ENCODE results near the gene IL2RA. TPM values are rescaled to one million over a fixed set of nuclear protein-coding genes. Genes with fewer than 3 reads are reported as not detected.
"Not testable (repeated sequence)": the region's sequence is repeated elsewhere in the genome, so short reads cannot be mapped to it uniquely, and the experiment has no call there.

Gene IL2RA
- total RNA-seq, 1 experiment from 2014 or later = 0.59 TPM

DNA sequence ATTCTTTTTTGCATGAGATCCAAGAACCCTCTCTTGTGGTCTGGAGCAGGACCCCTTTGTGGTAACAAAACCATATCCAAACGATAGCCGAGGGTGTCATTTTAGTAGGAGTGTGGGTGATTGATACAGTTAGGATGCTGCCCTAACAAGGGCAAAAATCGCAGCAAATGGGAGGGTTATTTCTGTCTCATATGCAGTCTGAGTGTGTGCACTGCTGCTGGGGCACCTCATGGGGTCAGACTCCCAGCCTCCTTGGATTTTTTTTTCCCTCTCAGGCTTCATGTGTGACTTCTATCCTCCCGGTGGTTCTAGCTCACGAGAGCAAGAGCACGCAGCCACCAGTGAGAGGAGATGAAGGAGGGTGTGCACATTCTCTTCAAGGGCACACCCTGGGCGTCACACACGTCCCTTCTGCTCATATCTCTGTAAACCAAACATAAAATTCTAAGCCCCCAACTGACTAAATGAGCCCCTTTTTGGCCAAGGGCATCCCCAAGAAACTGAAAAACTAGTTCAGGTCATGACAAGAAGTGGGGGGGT, 56.2 kb downstream of the IL2RA start (continued):
- TF ChIP-seq, protein P1, sequence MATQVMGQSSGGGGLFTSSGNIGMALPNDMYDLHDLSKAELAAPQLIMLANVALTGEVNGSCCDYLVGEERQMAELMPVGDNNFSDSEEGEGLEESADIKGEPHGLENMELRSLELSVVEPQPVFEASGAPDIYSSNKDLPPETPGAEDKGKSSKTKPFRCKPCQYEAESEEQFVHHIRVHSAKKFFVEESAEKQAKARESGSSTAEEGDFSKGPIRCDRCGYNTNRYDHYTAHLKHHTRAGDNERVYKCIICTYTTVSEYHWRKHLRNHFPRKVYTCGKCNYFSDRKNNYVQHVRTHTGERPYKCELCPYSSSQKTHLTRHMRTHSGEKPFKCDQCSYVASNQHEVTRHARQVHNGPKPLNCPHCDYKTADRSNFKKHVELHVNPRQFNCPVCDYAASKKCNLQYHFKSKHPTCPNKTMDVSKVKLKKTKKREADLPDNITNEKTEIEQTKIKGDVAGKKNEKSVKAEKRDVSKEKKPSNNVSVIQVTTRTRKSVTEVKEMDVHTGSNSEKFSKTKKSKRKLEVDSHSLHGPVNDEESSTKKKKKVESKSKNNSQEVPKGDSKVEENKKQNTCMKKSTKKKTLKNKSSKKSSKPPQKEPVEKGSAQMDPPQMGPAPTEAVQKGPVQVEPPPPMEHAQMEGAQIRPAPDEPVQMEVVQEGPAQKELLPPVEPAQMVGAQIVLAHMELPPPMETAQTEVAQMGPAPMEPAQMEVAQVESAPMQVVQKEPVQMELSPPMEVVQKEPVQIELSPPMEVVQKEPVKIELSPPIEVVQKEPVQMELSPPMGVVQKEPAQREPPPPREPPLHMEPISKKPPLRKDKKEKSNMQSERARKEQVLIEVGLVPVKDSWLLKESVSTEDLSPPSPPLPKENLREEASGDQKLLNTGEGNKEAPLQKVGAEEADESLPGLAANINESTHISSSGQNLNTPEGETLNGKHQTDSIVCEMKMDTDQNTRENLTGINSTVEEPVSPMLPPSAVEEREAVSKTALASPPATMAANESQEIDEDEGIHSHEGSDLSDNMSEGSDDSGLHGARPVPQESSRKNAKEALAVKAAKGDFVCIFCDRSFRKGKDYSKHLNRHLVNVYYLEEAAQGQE (IDR thresholded peaks at IDR 0.05; ENCODE audit: low read depth) = no peak

DNA sequence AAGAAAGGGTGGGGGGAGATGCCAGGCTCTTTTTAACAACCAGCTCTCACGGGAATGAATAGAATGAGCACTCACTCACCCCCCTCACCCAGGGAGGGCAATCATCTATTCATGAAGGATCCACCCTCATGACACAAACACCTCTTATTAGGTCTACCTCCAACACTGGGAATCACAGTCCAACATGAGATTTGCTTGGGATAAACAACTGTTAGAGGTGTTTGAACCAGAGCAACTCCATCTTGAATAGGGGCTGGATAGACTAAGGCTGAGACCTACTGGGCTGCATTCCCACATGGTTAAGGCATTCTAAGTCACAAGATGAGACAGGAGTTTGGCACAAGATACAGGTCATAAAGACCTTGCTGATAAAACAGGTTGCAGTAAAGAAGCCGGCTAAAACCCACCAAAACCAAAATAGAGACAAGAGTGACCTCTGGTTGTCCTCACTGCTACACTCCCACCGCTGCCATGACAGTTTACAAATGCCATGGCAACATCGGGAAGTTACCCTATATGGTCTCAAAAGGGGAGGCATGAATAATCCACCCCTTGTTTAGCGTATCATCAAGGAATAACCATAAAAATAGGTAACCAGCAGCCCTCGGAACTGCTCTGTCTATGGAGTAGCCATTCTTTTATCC, 56.9 kb downstream of the IL2RA start:
- BruUV-seq (replicated peaks); H3K79me2 ChIP-seq (ENCODE audit: insufficient read depth, low read length); CTCF ChIA-PET; H2AFZ ChIP-seq (ENCODE audit: low read depth, low read length, poor library complexity, severe bottlenecking); H4K20me1 ChIP-seq (ENCODE audit: insufficient read depth); H3K4me1 ChIP-seq (ENCODE audit: control insufficient read depth in 1 of 2, insufficient read depth in 2 of 2, low read length in 2 of 2); ATAC-seq; H3K4me2 ChIP-seq (ENCODE audit: low read length); H3K4me3 ChIP-seq (replicated peaks in 1 of 2; ENCODE audit: low read depth in 1 of 2, low read length in 2 of 2); DNase-seq (ENCODE audit: low read depth, low spot score); H3K9me2 ChIP-seq (ENCODE audit: insufficient read depth); H3K27ac ChIP-seq (ENCODE audit: low read depth, low read length); intact Hi-C loops (cut with micrococcal nuclease); H3K36me3 ChIP-seq (ENCODE audit: control insufficient read depth in 1 of 2, insufficient read depth in 2 of 2, low read length in 2 of 2); H3K9me3 ChIP-seq (ENCODE audit: control insufficient read depth in 1 of 2, insufficient read depth in 1 of 2, low read depth in 1 of 2, low read length in 2 of 2); RAD21 ChIA-PET (ENCODE audit: low non-redundant PET in 1 of 2, low total read pairs in 2 of 2, uncharacterized antibody in 2 of 2, unreplicated experiment in 2 of 2); H3K27me3 ChIP-seq (ENCODE audit: insufficient read depth, low read length); H3K9ac ChIP-seq (ENCODE audit: low read length); POLR2A ChIA-PET: not testable (repeated sequence)

Measured in HCT116 (cell line).